ENCODE measurements around the gene TMEM269.

TMEM269 gene

GRCh38 chr1:42822800-42823392, 38.1 kb downstream of the TMEM269 start:
- DNase-seq: no peak

GRCh38 chr1:42824481-42825035, 39.8 kb downstream of the TMEM269 start:
- no peak for DNase-seq

- DNase-seq: no peak
These were observed 40.5 kb downstream of the TMEM269 start for GRCh38 chr1:42825036-42825851.

GRCh38 chr1:42830631-42831030, 45.8 kb downstream of the TMEM269 start:
- DNase-seq: no peak

- no peak for DNase-seq
These were observed 46.5 kb downstream of the TMEM269 start for GRCh38 chr1:42831273-42831672.

GRCh38 chr1:42832641-42833240, 48.0 kb downstream of the TMEM269 start:
- DNase-seq: no peak

- DNase-seq: no peak
These were observed 49.2 kb downstream of the TMEM269 start for GRCh38 chr1:42833981-42834380.

- DNase-seq: no peak
These were observed 50.0 kb downstream of the TMEM269 start for GRCh38 chr1:42834803-42835202.

GRCh38 chr1:42835422-42835821, 50.6 kb downstream of the TMEM269 start:
- DNase-seq: no peak

GRCh38 chr1:42837709-42838108, 52.9 kb downstream of the TMEM269 start:
- DNase-seq: no peak

GRCh38 chr1:42838482-42839190, 53.8 kb downstream of the TMEM269 start:
- DNase-seq: no peak

GRCh38 chr1:42841010-42841409, 56.2 kb downstream of the TMEM269 start:
- no peak for DNase-seq

GRCh38 chr1:42841440-42842147, 56.8 kb downstream of the TMEM269 start:
- DNase-seq: no peak

GRCh38 chr1:42844592-42845140, 59.9 kb downstream of the TMEM269 start:
- DNase-seq: no peak

GRCh38 chr1:42845193-42845592, 60.4 kb downstream of the TMEM269 start:
- no peak for DNase-seq

GRCh38 chr1:42845866-42846256, 61.1 kb downstream of the TMEM269 start:
- DNase-seq: peak; percentile 73

GRCh38 chr1:42846257-42847110, 61.7 kb downstream of the TMEM269 start, which contains the start of gene ZNF691:
ZNF691 (plus strand) TSS chr1:42846613; CDS start chr1:42849659, 3,046 bp downstream.
- DNase-seq: peak; percentile 84

GRCh38 chr1:42847111-42847595, 62.4 kb downstream of the TMEM269 start:
- DNase-seq: no peak

GRCh38 chr1:42847721-42848460, 63.1 kb downstream of the TMEM269 start:
- DNase-seq: no peak
